ENCODE results near the gene MACROD2.

MACROD2 gene

DNA sequence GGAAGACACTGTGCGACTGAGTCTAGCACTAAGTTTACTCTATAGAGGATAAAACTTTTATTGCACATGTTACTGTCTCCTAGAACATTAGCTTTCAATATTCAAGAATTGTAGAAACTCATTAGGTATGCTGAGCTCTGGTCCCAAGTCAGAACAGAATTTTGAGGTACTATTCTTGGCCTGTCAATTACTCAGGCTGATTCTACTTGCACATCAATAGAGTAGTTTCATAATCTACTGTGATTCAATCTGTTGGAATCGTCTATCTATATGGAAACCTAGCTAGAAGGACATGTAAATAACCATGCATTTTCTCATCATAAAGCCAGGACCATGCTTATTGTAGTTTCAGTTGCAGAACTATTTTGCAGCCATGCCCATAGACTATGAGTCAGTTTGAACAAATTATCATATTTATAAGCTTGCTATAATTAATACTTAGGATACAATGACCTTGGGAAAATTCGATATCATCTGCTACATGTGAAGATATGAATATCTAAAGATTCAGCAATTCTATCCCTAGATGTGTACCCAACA lies 300.5 kb downstream of the MACROD2 start:
- no peak overlapping the region for H3K9ac ChIP-seq (ENCODE audit: low read length in 2 of 2)
- H3K4me3 ChIP-seq (ENCODE audit: low read length in 2 of 2): no peak overlapping the region
- H3K27ac ChIP-seq (ENCODE audit: low read length): no peak overlapping the region
- no peaks in the 10 kb centered on the region for H3K36me3 ChIP-seq (ENCODE audit: control insufficient read depth in 2 of 2, insufficient read depth in 2 of 2, low read length in 2 of 2)
- no peaks in the 10 kb centered on the region for H3K9me3 ChIP-seq (ENCODE audit: control insufficient read depth in 2 of 2, low read length in 2 of 2)
- H3K27me3 ChIP-seq (ENCODE audit: control insufficient read depth in 1 of 2, insufficient read depth in 2 of 2, low read length in 2 of 2): no peaks in the 10 kb centered on the region
- no peaks in the 10 kb centered on the region for H3K4me1 ChIP-seq (ENCODE audit: control insufficient read depth, insufficient read depth, low read length)

DNA sequence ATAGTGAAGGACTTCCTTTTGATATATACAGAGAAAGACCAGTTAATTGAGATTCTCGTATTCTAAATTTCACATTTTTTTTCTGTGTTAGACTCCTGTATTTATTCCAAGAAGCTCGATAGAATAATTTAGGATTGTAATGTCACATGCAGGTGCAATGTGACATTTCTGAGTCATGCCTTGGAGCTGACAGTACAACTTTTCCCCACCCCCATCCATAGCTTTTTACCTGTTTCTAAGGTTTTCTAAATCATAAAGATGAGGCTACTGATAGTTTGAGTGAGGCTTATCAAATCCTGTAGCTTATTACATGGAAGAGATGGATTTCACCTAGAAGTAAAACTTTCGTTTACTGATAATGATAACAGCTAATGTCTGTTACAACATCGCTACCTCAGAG lies 304.5 kb downstream of the MACROD2 start:
- Histone ChIP-seq H3K27ac (ENCODE audit: low read length) (no peak overlapping the region), H3K9me3 (ENCODE audit: control insufficient read depth in 2 of 2, low read length in 2 of 2) (no peaks in the 10 kb centered on the region), H3K4me3 (ENCODE audit: low read length in 2 of 2) (no peak overlapping the region), H3K27me3 (ENCODE audit: control insufficient read depth in 1 of 2, insufficient read depth in 2 of 2, low read length in 2 of 2) (no peaks in the 10 kb centered on the region), H3K4me1 (ENCODE audit: control insufficient read depth, insufficient read depth, low read length) (no peaks in the 10 kb centered on the region), H3K36me3 (ENCODE audit: control insufficient read depth in 2 of 2, insufficient read depth in 2 of 2, low read length in 2 of 2) (no peaks in the 10 kb centered on the region), H3K9ac (ENCODE audit: low read length in 2 of 2) (no peak overlapping the region)

GRCh38 chr20:14303106-14303505 lies 307.8 kb downstream of the MACROD2 start:
- H3K36me3 ChIP-seq (ENCODE audit: control insufficient read depth in 2 of 2, insufficient read depth in 2 of 2, low read length in 2 of 2): no peaks in the 10 kb centered on the region
- H3K27me3 ChIP-seq (ENCODE audit: control insufficient read depth in 1 of 2, insufficient read depth in 2 of 2, low read length in 2 of 2): no peaks in the 10 kb centered on the region
- H3K9ac ChIP-seq (ENCODE audit: low read length in 2 of 2): no peak overlapping the region
- no peak overlapping the region for H3K27ac ChIP-seq (ENCODE audit: low read length)
- H3K4me3 ChIP-seq (ENCODE audit: low read length in 2 of 2): no peak overlapping the region
- H3K4me1 ChIP-seq (ENCODE audit: control insufficient read depth, insufficient read depth, low read length): no peaks in the 10 kb centered on the region
- H3K9me3 ChIP-seq (ENCODE audit: control insufficient read depth in 2 of 2, low read length in 2 of 2): no peaks in the 10 kb centered on the region

DNA sequence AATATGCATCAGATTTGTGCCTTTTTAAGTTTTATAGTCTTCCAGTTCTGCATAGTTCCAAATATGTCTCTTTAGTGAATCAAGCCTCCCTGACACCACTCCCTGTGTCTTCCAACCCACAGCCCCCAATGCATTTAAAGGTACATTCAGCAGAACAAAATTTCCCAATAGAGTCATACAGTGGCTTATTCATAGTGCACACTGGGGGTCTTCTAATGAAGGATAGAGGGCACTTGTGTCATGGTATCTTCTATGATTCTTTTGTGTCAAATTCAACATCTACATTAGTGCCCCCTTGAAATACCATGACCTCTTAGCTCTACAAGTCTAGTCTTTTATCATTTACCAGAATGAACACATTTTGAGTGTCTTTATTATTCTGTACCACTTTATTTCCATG lies 308.3 kb downstream of the MACROD2 start:
- Histone ChIP-seq H3K9me3 (ENCODE audit: control insufficient read depth in 2 of 2, low read length in 2 of 2) (no peaks in the 10 kb centered on the region), H3K36me3 (ENCODE audit: control insufficient read depth in 2 of 2, insufficient read depth in 2 of 2, low read length in 2 of 2) (no peaks in the 10 kb centered on the region), H3K27me3 (ENCODE audit: control insufficient read depth in 1 of 2, insufficient read depth in 2 of 2, low read length in 2 of 2) (no peaks in the 10 kb centered on the region), H3K9ac (ENCODE audit: low read length in 2 of 2) (no peak overlapping the region), H3K27ac (ENCODE audit: low read length) (no peak overlapping the region), H3K4me3 (ENCODE audit: low read length in 2 of 2) (no peak overlapping the region), H3K4me1 (ENCODE audit: control insufficient read depth, insufficient read depth, low read length) (no peaks in the 10 kb centered on the region)

GRCh38 chr20:14304472-14304871 lies 309.2 kb downstream of the MACROD2 start:
- no peak overlapping the region for H3K4me3 ChIP-seq (ENCODE audit: low read length in 2 of 2)
- no peak overlapping the region for H3K27ac ChIP-seq (ENCODE audit: low read length)
- no peaks in the 10 kb centered on the region for H3K36me3 ChIP-seq (ENCODE audit: control insufficient read depth in 2 of 2, insufficient read depth in 2 of 2, low read length in 2 of 2)
- no peak overlapping the region for H3K9ac ChIP-seq (ENCODE audit: low read length in 2 of 2)
- no peaks in the 10 kb centered on the region for H3K9me3 ChIP-seq (ENCODE audit: control insufficient read depth in 2 of 2, low read length in 2 of 2)
- H3K4me1 ChIP-seq (ENCODE audit: control insufficient read depth, insufficient read depth, low read length): no peaks in the 10 kb centered on the region
- H3K27me3 ChIP-seq (ENCODE audit: control insufficient read depth in 1 of 2, insufficient read depth in 2 of 2, low read length in 2 of 2): no peaks in the 10 kb centered on the region

DNA sequence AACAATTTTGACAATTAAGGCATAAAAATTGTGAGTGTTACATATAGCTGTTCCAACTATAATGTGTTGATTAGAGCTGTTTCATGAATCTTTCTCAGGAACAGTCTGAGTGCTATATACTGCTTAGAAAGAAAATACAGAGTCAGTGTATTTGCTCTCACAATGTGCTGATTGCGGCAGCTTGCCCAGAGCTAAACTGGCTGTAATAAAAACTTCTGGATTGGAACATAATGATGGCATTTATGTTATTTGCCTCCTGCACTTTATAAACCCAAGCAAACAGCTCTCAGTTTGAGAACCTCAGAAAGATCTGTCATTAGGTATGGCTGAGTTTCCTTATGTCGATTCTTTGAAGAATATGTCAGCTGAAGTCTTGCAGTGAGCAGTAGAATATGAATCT lies 312.6 kb downstream of the MACROD2 start:
- H3K9me3 ChIP-seq (ENCODE audit: control insufficient read depth in 2 of 2, low read length in 2 of 2): no peaks in the 10 kb centered on the region
- H3K4me1 ChIP-seq (ENCODE audit: control insufficient read depth, insufficient read depth, low read length): no peaks in the 10 kb centered on the region
- no peak overlapping the region for H3K4me3 ChIP-seq (ENCODE audit: low read length in 2 of 2)
- no peak overlapping the region for H3K27ac ChIP-seq (ENCODE audit: low read length)
- H3K9ac ChIP-seq (ENCODE audit: low read length in 2 of 2): no peak overlapping the region
- H3K36me3 ChIP-seq (ENCODE audit: control insufficient read depth in 2 of 2, insufficient read depth in 2 of 2, low read length in 2 of 2): no peaks in the 10 kb centered on the region
- no peaks in the 10 kb centered on the region for H3K27me3 ChIP-seq (ENCODE audit: control insufficient read depth in 1 of 2, insufficient read depth in 2 of 2, low read length in 2 of 2)

GRCh38 chr20:14310977-14311627 lies 315.8 kb downstream of the MACROD2 start:
- Histone ChIP-seq H3K36me3 (ENCODE audit: control insufficient read depth in 2 of 2, insufficient read depth in 2 of 2, low read length in 2 of 2) (no peaks in the 10 kb centered on the region), H3K4me1 (ENCODE audit: control insufficient read depth, insufficient read depth, low read length) (no peaks in the 10 kb centered on the region), H3K27me3 (ENCODE audit: control insufficient read depth in 1 of 2, insufficient read depth in 2 of 2, low read length in 2 of 2) (no peaks in the 10 kb centered on the region), H3K9me3 (ENCODE audit: control insufficient read depth in 2 of 2, low read length in 2 of 2) (no peaks in the 10 kb centered on the region), H3K27ac (ENCODE audit: low read length) (no peak overlapping the region), H3K4me3 (ENCODE audit: low read length in 2 of 2) (no peak overlapping the region), H3K9ac (ENCODE audit: low read length in 2 of 2) (no peak overlapping the region)

DNA sequence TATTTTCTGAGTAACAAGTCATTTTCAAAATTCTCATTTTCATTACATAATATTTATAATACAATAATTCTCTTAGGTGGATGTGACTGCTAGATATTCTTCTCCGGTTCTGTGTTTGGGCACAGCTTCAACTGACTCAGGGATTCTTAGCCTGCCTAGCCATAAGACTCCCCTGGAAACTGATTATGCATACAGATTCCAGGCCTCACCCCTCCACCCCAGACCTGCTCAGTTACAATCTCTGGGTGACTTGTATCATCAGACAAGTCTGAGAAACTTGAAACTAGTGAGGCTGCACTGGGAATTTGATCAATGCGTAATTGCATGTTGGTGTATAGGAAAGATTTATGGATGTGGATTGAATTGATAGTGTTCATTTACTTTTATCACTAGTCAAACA lies 316.7 kb downstream of the MACROD2 start:
- H3K9ac ChIP-seq (ENCODE audit: low read length in 2 of 2): no peak overlapping the region
- H3K27ac ChIP-seq (ENCODE audit: low read length): no peak overlapping the region
- no peaks in the 10 kb centered on the region for H3K4me1 ChIP-seq (ENCODE audit: control insufficient read depth, insufficient read depth, low read length)

GRCh38 chr20:14313341-14314020 lies 318.2 kb downstream of the MACROD2 start:
- Histone ChIP-seq H3K27ac (ENCODE audit: low read length) (no peak overlapping the region), H3K36me3 (ENCODE audit: control insufficient read depth in 2 of 2, insufficient read depth in 2 of 2, low read length in 2 of 2) (no peaks in the 10 kb centered on the region), H3K4me3 (ENCODE audit: low read length in 2 of 2) (no peak overlapping the region), H3K9me3 (ENCODE audit: control insufficient read depth in 2 of 2, low read length in 2 of 2) (no peaks in the 10 kb centered on the region), H3K27me3 (ENCODE audit: control insufficient read depth in 1 of 2, insufficient read depth in 2 of 2, low read length in 2 of 2) (no peaks in the 10 kb centered on the region), H3K9ac (ENCODE audit: low read length in 2 of 2) (no peak overlapping the region), H3K4me1 (ENCODE audit: control insufficient read depth, insufficient read depth, low read length) (no peaks in the 10 kb centered on the region)

More for the DNA sequence above, 316.7 kb downstream of the MACROD2 start:
- H3K9me3 ChIP-seq (ENCODE audit: control insufficient read depth in 2 of 2, low read length in 2 of 2): no peaks in the 10 kb centered on the region
- no peaks in the 10 kb centered on the region for H3K36me3 ChIP-seq (ENCODE audit: control insufficient read depth in 2 of 2, insufficient read depth in 2 of 2, low read length in 2 of 2)
- no peaks in the 10 kb centered on the region for H3K27me3 ChIP-seq (ENCODE audit: control insufficient read depth in 1 of 2, insufficient read depth in 2 of 2, low read length in 2 of 2)
- no peak overlapping the region for H3K4me3 ChIP-seq (ENCODE audit: low read length in 2 of 2)

DNA sequence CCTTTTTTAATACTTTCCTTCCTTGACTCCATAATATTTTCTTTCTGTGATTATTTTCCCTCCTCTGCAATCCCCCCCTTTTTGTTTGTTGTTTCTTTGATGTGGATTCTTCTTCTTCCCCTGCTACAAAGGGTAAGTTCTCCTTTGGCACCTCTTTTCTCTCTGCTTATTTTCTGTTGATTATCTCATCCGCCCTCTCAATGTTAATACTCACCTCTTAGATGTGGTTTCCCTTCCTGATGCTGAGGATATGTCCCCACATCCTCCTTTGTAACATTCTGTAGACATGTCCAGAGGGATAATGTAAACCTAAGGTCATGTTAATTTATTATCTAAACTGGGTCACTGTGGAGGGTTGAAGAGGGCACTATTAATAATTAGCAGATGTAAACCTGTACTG lies 324.4 kb downstream of the MACROD2 start:
- H3K4me1 ChIP-seq (ENCODE audit: control insufficient read depth, insufficient read depth, low read length): no peaks in the 10 kb centered on the region
- H3K9ac ChIP-seq (ENCODE audit: low read length in 2 of 2): no peak overlapping the region
- no peak overlapping the region for H3K27ac ChIP-seq (ENCODE audit: low read length)
- no peak overlapping the region for H3K4me3 ChIP-seq (ENCODE audit: low read length in 2 of 2)
- no peaks in the 10 kb centered on the region for H3K9me3 ChIP-seq (ENCODE audit: control insufficient read depth in 2 of 2, low read length in 2 of 2)
- H3K36me3 ChIP-seq (ENCODE audit: control insufficient read depth in 2 of 2, insufficient read depth in 2 of 2, low read length in 2 of 2): peaks cover 0 to 3% of the 10 kb centered on the region in 2 donors
- no peaks in the 10 kb centered on the region for H3K27me3 ChIP-seq (ENCODE audit: control insufficient read depth in 1 of 2, insufficient read depth in 2 of 2, low read length in 2 of 2)

DNA sequence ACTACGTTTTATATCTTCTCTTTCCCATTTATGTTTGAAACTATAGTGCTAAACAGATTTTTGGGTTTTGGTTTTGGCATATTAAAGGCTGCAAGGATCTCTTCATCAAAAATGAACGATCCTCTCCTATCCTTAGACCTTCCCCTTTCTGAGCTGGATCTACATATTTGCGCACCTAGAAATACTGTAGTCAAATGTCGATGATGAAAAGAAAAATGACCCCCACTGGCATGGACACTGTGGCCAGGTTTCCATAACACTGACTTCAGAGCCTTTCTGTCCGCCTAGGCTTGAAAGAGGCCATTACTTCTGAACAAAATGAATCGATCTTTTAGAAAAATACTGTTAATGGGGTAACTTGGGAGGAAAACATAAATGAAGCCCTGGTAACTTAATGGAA lies 336.3 kb downstream of the MACROD2 start:
- no peaks in the 10 kb centered on the region for H3K4me1 ChIP-seq (ENCODE audit: control insufficient read depth, insufficient read depth, low read length)
- no peaks in the 10 kb centered on the region for H3K27me3 ChIP-seq (ENCODE audit: control insufficient read depth in 1 of 2, insufficient read depth in 2 of 2, low read length in 2 of 2)
- H3K4me3 ChIP-seq (ENCODE audit: low read length in 2 of 2): no peak overlapping the region
- no peak overlapping the region for H3K9ac ChIP-seq (ENCODE audit: low read length in 2 of 2)
- H3K9me3 ChIP-seq (ENCODE audit: control insufficient read depth in 2 of 2, low read length in 2 of 2): no peaks in the 10 kb centered on the region
- H3K36me3 ChIP-seq (ENCODE audit: control insufficient read depth in 2 of 2, insufficient read depth in 2 of 2, low read length in 2 of 2): peaks cover 5 to 7% of the 10 kb centered on the region in 2 donors
- no peak overlapping the region for H3K27ac ChIP-seq (ENCODE audit: low read length)
